NCI-H446 treated with DMSO at 0.1 percent for 48 hours (cell line): ENCODE data around the gene RGS14.

Source experiments
- DNase-seq: peaks from one replicate; lab custom pipeline; 2025; lab: John Stamatoyannopoulos, UW

The RGS14 gene

GRCh38 chr5:177357459-177358351 is at the start of gene RGS14:
Gene RGS14, plus strand, starts transcription at chr5:177357924. Its CDS starts 101 bp downstream, at chr5:177358025.
- DNase-seq = no peak

- no peak for DNase-seq
Measured at GRCh38 chr5:177308740-177309139, 49.0 kb upstream of the RGS14 start.

GRCh38 chr5:177309351-177310191 is 48.2 kb upstream of the RGS14 start:
- peak; percentile 12 for DNase-seq

GRCh38 chr5:177310332-177310731 is 47.4 kb upstream of the RGS14 start:
- no peak for DNase-seq

GRCh38 chr5:177310757-177311391 is 46.9 kb upstream of the RGS14 start:
- no peak for DNase-seq

GRCh38 chr5:177311392-177311722 is 46.4 kb upstream of the RGS14 start:
- DNase-seq = no peak

GRCh38 chr5:177311723-177312648 is 45.7 kb upstream of the RGS14 start, which contains the start of gene MXD3:
Gene MXD3, minus strand, starts transcription at chr5:177311898. Its CDS starts 68 bp downstream, at chr5:177311830.
- DNase-seq = peak; percentile 94

- no peak for DNase-seq
Measured at GRCh38 chr5:177312649-177313181, 45.0 kb upstream of the RGS14 start.

- DNase-seq = no peak
Measured at GRCh38 chr5:177313561-177314259, 44.0 kb upstream of the RGS14 start.

GRCh38 chr5:177314376-177315342 is 43.1 kb upstream of the RGS14 start:
- DNase-seq = no peak

- DNase-seq = no peak
Measured at GRCh38 chr5:177315411-177315810, 42.3 kb upstream of the RGS14 start.

- no peak for DNase-seq
Measured at GRCh38 chr5:177316005-177316404, 41.7 kb upstream of the RGS14 start.

GRCh38 chr5:177317959-177318377 is 39.8 kb upstream of the RGS14 start:
- DNase-seq = no peak

GRCh38 chr5:177319913-177320588 is 37.7 kb upstream of the RGS14 start:
- DNase-seq = no peak

- no peak for DNase-seq
Measured at GRCh38 chr5:177320879-177321278, 36.8 kb upstream of the RGS14 start.

- DNase-seq = no peak
Measured at GRCh38 chr5:177325868-177326381, 31.8 kb upstream of the RGS14 start.

- DNase-seq = no peak
Measured at GRCh38 chr5:177327539-177328522, 29.9 kb upstream of the RGS14 start.
